CD4-positive, alpha-beta T cell treated with Interleukin-6 for 4 hours (primary cell): ENCODE data around the gene ACOX3.
"Not testable (repeated sequence)": the region's sequence is repeated elsewhere in the genome, so short reads cannot be mapped to it uniquely, and the experiment has no call there.

Experiments used
- DNase-seq: peaks from one replicate; pipeline ENCODE4 v3.0.0-alpha.2; 2020; ENCODE audit warnings: mixed read lengths

The ACOX3 gene

GRCh38 chr4:8348071-8348470 is 92.5 kb downstream of the ACOX3 start:
- no peak for DNase-seq

DNA sequence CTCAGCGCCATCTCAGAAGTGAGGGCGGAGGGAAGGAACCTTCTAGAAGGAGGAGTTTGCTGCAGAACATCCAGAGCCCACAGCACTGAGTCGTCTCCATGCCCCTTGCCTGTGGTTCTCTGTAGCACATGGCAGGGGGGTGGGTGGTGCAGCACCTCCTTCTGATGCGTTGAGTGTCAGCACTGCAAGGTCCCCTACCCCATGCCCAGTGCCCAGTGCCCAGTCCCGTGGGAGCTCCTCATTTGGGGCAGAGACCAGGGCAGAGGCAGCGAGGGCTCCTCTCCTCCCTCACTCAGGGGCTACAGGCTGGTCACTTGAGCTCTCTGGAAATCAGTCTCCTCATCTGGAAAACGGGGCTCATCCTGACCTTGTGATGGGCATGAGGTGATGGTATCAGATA is 92.9 kb downstream of the ACOX3 start:
- DNase-seq = no peak

- no peak for DNase-seq
These were observed 93.5 kb downstream of the ACOX3 start for GRCh38 chr4:8346838-8347605.

GRCh38 chr4:8345946-8346814 is 94.3 kb downstream of the ACOX3 start:
- no peak for DNase-seq

GRCh38 chr4:8345053-8345945 is 95.2 kb downstream of the ACOX3 start:
- DNase-seq = no peak

DNA sequence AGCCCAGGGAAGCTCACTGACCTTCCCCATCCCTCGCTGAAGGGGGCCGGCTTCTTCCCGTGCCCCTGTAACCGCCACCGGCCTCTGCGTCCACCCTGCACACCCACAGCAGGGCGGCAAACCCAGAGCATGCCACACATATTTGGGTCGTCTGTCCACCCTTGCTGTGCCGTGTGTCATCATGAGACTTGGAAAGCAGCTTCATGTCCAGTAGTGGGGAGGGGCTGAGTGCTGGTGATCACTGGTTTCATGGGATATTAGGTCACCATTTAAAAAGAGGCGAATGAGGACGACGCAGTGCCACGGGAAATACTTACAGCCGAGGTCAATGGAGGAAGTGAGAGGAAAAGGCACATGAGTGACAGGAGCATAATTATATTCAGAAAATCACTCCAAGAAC is 96.1 kb downstream of the ACOX3 start:
- no peak for DNase-seq

- no peak for DNase-seq
These were observed 96.6 kb downstream of the ACOX3 start for GRCh38 chr4:8343967-8344331.

GRCh38 chr4:8343262-8343966 is 97.1 kb downstream of the ACOX3 start:
- DNase-seq = no peak

GRCh38 chr4:8342651-8343261 is 97.8 kb downstream of the ACOX3 start:
- DNase-seq = no peak

- DNase-seq = no peak
These were observed 98.8 kb downstream of the ACOX3 start for GRCh38 chr4:8341691-8342090.

GRCh38 chr4:8341281-8341680 is 99.2 kb downstream of the ACOX3 start:
- DNase-seq = not testable (repeated sequence)

GRCh38 chr4:8340781-8341241 is 99.7 kb downstream of the ACOX3 start:
- DNase-seq = no peak

GRCh38 chr4:8338351-8338961 is 102.1 kb downstream of the ACOX3 start:
- no peak for DNase-seq

- no peak for DNase-seq
These were observed 104.0 kb downstream of the ACOX3 start for GRCh38 chr4:8336412-8337075.

DNA sequence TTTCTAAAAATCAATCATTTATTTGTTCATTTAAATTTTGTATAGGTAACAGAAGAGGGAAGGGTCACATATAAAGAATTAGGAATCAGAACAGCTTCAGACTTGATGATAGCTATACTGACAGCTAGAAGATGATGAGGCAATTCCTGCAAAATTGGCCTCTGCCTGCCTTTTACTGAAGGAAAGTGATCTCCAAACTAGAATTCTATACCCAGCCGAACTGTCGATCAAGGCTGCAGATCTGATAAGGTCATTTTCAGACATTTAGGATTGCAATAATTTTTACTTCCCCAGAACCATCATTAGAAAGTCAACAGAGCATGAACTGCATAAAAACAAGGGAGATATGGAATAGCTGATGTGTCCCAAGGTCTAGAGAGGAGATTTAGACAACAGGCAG is 104.7 kb downstream of the ACOX3 start:
- no peak for DNase-seq

GRCh38 chr4:8334786-8335460 is 105.6 kb downstream of the ACOX3 start:
- DNase-seq = no peak

DNA sequence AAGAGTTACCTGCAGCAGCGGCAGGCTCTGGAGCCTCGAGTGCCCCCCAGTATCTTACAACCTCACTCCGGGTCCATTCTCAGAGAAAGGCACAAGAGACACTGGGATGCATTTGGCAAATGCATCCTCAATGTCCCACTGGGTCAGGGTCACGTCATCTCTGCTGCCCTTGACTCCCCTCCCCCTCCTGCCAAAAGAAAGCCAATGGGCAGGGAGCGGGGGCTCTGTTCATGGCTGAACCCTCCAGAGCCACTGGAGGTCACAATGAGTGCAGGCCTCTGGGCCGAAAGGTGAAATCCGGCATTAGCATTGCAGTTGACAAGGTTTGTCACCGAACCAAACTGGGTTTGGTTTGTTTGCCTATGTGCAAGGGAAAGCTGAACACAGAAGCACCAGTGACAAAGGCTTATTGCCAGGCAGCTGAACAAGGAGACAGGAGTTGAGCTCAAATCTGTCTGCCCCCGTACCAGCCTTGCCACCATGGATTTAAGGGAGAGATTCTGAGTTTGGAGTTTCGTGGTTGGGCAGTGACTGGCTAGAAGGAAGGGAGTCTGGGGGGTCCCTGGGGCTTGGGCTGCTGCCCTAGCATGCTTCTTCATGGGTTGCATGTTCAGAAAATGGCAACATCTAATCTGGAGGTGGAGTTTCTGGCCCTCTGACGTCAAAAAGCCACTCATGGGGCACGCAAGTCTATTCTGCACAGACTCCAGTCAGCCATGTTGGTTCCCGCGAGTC is 106.6 kb downstream of the ACOX3 start:
- DNase-seq = no peak

DNA sequence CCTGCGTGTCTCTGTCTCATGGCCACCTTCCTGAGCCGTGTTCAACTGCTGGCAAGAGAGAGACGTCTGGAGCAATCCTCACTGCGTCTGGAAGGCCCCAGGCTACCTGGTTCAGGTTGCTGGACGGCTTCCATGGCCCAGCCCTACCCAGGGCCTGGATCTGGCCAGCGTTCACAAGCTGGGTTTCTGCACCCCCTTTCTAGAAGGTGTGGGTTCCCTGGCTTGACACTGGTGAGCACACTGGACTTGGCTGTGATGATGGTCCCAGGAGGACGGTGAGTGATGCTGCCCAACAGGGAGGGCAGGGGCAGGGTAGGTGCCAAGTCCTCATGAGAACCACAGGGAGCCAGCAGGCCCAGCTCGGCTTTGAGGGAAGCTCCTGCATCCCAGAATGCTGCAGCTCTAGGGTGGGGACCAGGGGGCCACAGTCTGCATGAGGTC is 107.6 kb downstream of the ACOX3 start:
- no peak for DNase-seq
